ENCODE data around the gene ASAH2. TPM values are rescaled to one million over a fixed set of nuclear protein-coding genes. Genes with fewer than 3 reads are reported as not detected.

The ASAH2 gene
- total and polyA plus RNA-seq, 2 of the 8 experiments (the other 6 are each of a cell fraction or from before 2014, with no cell fraction given) = 1.2 to 3.1 TPM

DNA sequence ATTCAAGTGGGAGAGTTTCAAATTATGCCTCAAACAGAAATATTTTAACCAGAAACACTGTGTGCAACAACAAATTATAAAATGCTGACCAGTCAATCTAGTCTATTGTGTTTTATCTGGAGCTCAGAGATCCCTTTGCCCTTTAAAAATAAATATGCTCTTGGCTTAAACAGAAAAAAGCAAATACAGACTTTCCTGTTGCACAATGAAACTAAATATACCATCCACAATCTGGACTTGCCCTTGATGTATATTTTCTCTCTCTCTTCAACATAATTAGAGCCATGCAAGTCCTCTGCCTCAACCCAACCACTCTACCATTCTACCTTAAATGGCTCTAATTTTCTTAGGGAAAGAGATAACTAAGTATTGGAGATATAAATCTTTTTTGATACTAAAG, 34.9 kb downstream of the ASAH2 start (continued):
- TF ChIP-seq USF2 (IDR thresholded peaks at IDR 0.05; ENCODE audit: low read length) = no peak
